Measurements from ENCODE around the gene ARMC3.
"Not testable (repeated sequence)": the region's sequence is repeated elsewhere in the genome, so short reads cannot be mapped to it uniquely, and the experiment has no call there.

ARMC3 gene

GRCh38 chr10:22895252-22895651, 32.6 kb upstream of the ARMC3 start:
- Histone ChIP-seq H2AFZ (no peak overlapping the region), H3K9me3 (ENCODE audit: control insufficient read depth, low read length) (no peaks in the 10 kb centered on the region), H3K4me2 (ENCODE audit: low read length) (no peak overlapping the region), H3K36me3 (ENCODE audit: control insufficient read depth, insufficient read depth, low read length) (no peaks in the 10 kb centered on the region), H3K9ac (no peak overlapping the region), H3K4me1 (no peaks in the 10 kb centered on the region), H3K4me3 (ENCODE audit: low read depth, low read length) (no peak overlapping the region), H3K27ac (no peak overlapping the region), H3K79me2 (no peaks in the 10 kb centered on the region), H3K27me3 (ENCODE audit: control insufficient read depth, insufficient read depth, low read length) (no peaks in the 10 kb centered on the region)
- no peak for TF ChIP-seq CTCF (IDR thresholded peaks at IDR 0.05)

GRCh38 chr10:22897371-22897770, 30.5 kb upstream of the ARMC3 start:
- no peak for TF ChIP-seq CTCF (IDR thresholded peaks at IDR 0.05)

GRCh38 chr10:22899307-22899706, 28.5 kb upstream of the ARMC3 start:
- H3K4me1 ChIP-seq, result no peaks in the 10 kb centered on the region

More at GRCh38 chr10:22897371-22897770, 30.5 kb upstream of the ARMC3 start:
- no peak overlapping the region for H3K27ac ChIP-seq
- no peak overlapping the region for H2AFZ ChIP-seq
- no peaks in the 10 kb centered on the region for H3K4me1 ChIP-seq
- no peaks in the 10 kb centered on the region for H3K79me2 ChIP-seq
- H3K4me2 ChIP-seq (ENCODE audit: low read length), result no peak overlapping the region
- H3K9ac ChIP-seq, result no peak overlapping the region
- H3K27me3 ChIP-seq (ENCODE audit: control insufficient read depth, insufficient read depth, low read length), result no peaks in the 10 kb centered on the region
- H3K36me3 ChIP-seq (ENCODE audit: control insufficient read depth, insufficient read depth, low read length), result no peaks in the 10 kb centered on the region
- H3K9me3 ChIP-seq (ENCODE audit: control insufficient read depth, low read length), result no peaks in the 10 kb centered on the region
- no peak overlapping the region for H3K4me3 ChIP-seq (ENCODE audit: low read depth, low read length)

GRCh38 chr10:22899775-22900174, 28.1 kb upstream of the ARMC3 start:
- H3K4me2 ChIP-seq (ENCODE audit: low read length), result no peak overlapping the region
- H2AFZ ChIP-seq, result no peak overlapping the region
- H3K4me1 ChIP-seq, result no peaks in the 10 kb centered on the region
- no peaks in the 10 kb centered on the region for H3K9me3 ChIP-seq (ENCODE audit: control insufficient read depth, low read length)
- TF ChIP-seq CTCF (IDR thresholded peaks at IDR 0.05), result no peak
- H3K79me2 ChIP-seq, result no peaks in the 10 kb centered on the region
- no peak overlapping the region for H3K27ac ChIP-seq
- no peak overlapping the region for H3K9ac ChIP-seq
- no peak overlapping the region for H3K4me3 ChIP-seq (ENCODE audit: low read depth, low read length)
- no peaks in the 10 kb centered on the region for H3K27me3 ChIP-seq (ENCODE audit: control insufficient read depth, insufficient read depth, low read length)
- H3K36me3 ChIP-seq (ENCODE audit: control insufficient read depth, insufficient read depth, low read length), result no peaks in the 10 kb centered on the region

More at GRCh38 chr10:22899307-22899706, 28.5 kb upstream of the ARMC3 start:
- H3K9me3 ChIP-seq (ENCODE audit: control insufficient read depth, low read length), result no peaks in the 10 kb centered on the region
- no peak overlapping the region for H2AFZ ChIP-seq
- H3K79me2 ChIP-seq, result no peaks in the 10 kb centered on the region
- no peak overlapping the region for H3K4me2 ChIP-seq (ENCODE audit: low read length)
- no peak for TF ChIP-seq CTCF (IDR thresholded peaks at IDR 0.05)
- H3K9ac ChIP-seq, result no peak overlapping the region
- no peaks in the 10 kb centered on the region for H3K27me3 ChIP-seq (ENCODE audit: control insufficient read depth, insufficient read depth, low read length)
- H3K27ac ChIP-seq, result no peak overlapping the region
- H3K4me3 ChIP-seq (ENCODE audit: low read depth, low read length), result no peak overlapping the region
- H3K36me3 ChIP-seq (ENCODE audit: control insufficient read depth, insufficient read depth, low read length), result no peaks in the 10 kb centered on the region

DNA sequence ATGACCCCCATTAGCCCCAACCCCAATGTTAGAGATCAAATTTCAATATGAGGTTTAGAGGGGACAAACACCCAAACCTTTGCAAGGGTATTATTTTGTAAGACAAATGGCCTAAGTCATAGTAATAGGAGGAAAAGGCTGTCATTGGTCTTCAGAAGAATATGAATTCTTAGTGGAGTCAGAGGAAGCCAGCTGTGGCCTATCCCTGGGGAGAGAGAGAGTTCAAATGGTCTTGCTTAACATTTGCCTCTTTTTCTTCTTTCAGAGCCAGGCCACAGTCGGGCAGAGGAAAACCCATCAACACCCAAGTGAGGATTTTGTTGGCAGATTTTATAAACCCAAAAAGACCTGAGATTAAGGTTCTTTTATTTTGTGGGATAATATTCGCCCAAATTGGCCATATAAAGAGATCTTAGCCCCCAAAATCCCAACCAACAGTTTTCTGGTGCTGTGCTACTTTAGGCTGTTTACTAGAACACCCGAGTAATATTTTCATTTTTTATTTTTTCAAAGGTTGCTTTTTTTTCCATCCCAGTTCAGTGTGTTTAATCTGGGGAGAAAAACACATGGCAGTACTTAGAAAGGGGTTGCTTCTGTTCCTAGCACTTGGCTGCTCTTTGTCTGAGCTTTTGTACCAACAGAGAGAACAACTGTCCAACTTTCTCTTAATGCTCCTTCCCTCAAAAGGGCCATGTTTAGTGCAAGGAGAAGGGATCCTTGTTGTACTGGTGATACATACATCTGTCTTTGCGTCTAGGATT, 26.8 kb upstream of the ARMC3 start:
- no peak overlapping the region for H2AFZ ChIP-seq
- no peak for TF ChIP-seq CTCF (IDR thresholded peaks at IDR 0.05)
- H3K27me3 ChIP-seq (ENCODE audit: control insufficient read depth, insufficient read depth, low read length), result no peaks in the 10 kb centered on the region
- H3K79me2 ChIP-seq, result no peaks in the 10 kb centered on the region
- H3K9me3 ChIP-seq (ENCODE audit: control insufficient read depth, low read length), result no peaks in the 10 kb centered on the region
- H3K4me1 ChIP-seq, result no peaks in the 10 kb centered on the region
- no peak overlapping the region for H3K4me3 ChIP-seq (ENCODE audit: low read depth, low read length)
- H3K36me3 ChIP-seq (ENCODE audit: control insufficient read depth, insufficient read depth, low read length), result no peaks in the 10 kb centered on the region
- H3K4me2 ChIP-seq (ENCODE audit: low read length), result no peak overlapping the region
- no peak overlapping the region for H3K27ac ChIP-seq
- H3K9ac ChIP-seq, result no peak overlapping the region

DNA sequence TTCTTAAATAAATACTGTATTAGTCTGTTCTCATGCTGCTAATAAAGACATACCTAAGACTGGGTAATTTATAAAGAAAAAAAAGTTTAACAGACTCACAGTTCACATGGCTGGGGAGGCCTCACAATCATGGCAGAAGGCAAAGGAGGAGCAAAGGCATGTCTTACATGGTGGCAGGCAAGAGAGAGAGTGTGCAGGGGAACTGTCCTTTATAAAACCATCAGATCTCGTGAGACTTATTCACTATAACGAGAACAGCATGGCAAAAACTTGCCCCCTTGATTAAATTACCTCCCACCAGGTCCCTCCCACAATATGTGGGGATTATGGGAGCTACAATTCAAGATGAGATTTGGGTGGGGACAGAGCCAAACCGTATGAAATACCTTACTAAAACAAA, 25.7 kb upstream of the ARMC3 start:
- H3K4me2 ChIP-seq (ENCODE audit: low read length); H3K9me3 ChIP-seq (ENCODE audit: control insufficient read depth, low read length); H2AFZ ChIP-seq; H3K9ac ChIP-seq; H3K27ac ChIP-seq; H3K4me3 ChIP-seq (ENCODE audit: low read depth, low read length); H3K36me3 ChIP-seq (ENCODE audit: control insufficient read depth, insufficient read depth, low read length); H3K4me1 ChIP-seq; H3K27me3 ChIP-seq (ENCODE audit: control insufficient read depth, insufficient read depth, low read length); H3K79me2 ChIP-seq: not testable (repeated sequence)

All from parathyroid adenoma (tissue), 2 donors.